Suprapubic skin (tissue), 3 donors: ENCODE results near the gene ANKS1A.

Experiments
- EP300 ChIP-seq: sonication (generic); formaldehyde crosslinking; IDR thresholded peaks from one replicate; pipeline ENCODE4 v1.6.1; 2017; ENCODE audit warnings: antibody characterized with exemption
- TF ChIP-seq, protein P1 (sequence below), 2 donors: fragments of 200-600 bp in 1 of 2; fragments of 450-650 bp in 1 of 2; sonication (generic) in 1 of 2; IDR thresholded peaks; one replicate each; pipeline ENCODE4 v1.5.1; 2016 to 2019; ENCODE audit warnings: antibody characterized with exemption in 2 of 2, mild to moderate bottlenecking in 1 of 2, moderate library complexity in 1 of 2

- TF ChIP-seq, protein P1, sequence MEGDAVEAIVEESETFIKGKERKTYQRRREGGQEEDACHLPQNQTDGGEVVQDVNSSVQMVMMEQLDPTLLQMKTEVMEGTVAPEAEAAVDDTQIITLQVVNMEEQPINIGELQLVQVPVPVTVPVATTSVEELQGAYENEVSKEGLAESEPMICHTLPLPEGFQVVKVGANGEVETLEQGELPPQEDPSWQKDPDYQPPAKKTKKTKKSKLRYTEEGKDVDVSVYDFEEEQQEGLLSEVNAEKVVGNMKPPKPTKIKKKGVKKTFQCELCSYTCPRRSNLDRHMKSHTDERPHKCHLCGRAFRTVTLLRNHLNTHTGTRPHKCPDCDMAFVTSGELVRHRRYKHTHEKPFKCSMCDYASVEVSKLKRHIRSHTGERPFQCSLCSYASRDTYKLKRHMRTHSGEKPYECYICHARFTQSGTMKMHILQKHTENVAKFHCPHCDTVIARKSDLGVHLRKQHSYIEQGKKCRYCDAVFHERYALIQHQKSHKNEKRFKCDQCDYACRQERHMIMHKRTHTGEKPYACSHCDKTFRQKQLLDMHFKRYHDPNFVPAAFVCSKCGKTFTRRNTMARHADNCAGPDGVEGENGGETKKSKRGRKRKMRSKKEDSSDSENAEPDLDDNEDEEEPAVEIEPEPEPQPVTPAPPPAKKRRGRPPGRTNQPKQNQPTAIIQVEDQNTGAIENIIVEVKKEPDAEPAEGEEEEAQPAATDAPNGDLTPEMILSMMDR (IDR thresholded peaks at IDR 0.05), result no peak
- TF ChIP-seq EP300, result no peak
Observed at GRCh38 chr6:34994693-34995092, 105.6 kb downstream of the ANKS1A start.
